Measurements from ENCODE around the gene DUSP6.
"Not testable (repeated sequence)": the region's sequence is repeated elsewhere in the genome, so short reads cannot be mapped to it uniquely, and the experiment has no call there.

The DUSP6 gene

GRCh38 chr12:89351489-89352241 lies 636 bp downstream of the DUSP6 start:
- peak; percentile 64 for DNase-seq

GRCh38 chr12:89350630-89351488 lies 1.4 kb downstream of the DUSP6 start:
- no peak for DNase-seq

GRCh38 chr12:89350260-89350629 lies 2.1 kb downstream of the DUSP6 start:
- no peak for DNase-seq

- peak; percentile 57 for DNase-seq
Observed at GRCh38 chr12:89349814-89350213, 2.5 kb downstream of the DUSP6 start.

- no peak for DNase-seq
Observed at GRCh38 chr12:89348894-89349699, 3.2 kb downstream of the DUSP6 start.

GRCh38 chr12:89347325-89347829 lies 4.9 kb downstream of the DUSP6 start:
- DNase-seq = no peak

GRCh38 chr12:89346741-89347324 lies 5.5 kb downstream of the DUSP6 start:
- no peak for DNase-seq

- DNase-seq = no peak
Observed at GRCh38 chr12:89345830-89346740, 6.2 kb downstream of the DUSP6 start.

GRCh38 chr12:89345376-89345775 lies 6.9 kb downstream of the DUSP6 start:
- no peak for DNase-seq

- DNase-seq = no peak
Observed at GRCh38 chr12:89344862-89345202, 7.5 kb downstream of the DUSP6 start.

GRCh38 chr12:89344043-89344861 lies 8.0 kb downstream of the DUSP6 start:
- DNase-seq = no peak

- no peak for DNase-seq
Observed at GRCh38 chr12:89343127-89343526, 9.2 kb downstream of the DUSP6 start.

GRCh38 chr12:89340861-89341260 lies 11.4 kb downstream of the DUSP6 start:
- DNase-seq = no peak

GRCh38 chr12:89339526-89339925 lies 12.8 kb downstream of the DUSP6 start:
- no peak for DNase-seq

GRCh38 chr12:89337136-89337535 lies 15.2 kb downstream of the DUSP6 start:
- DNase-seq = not testable (repeated sequence)

- DNase-seq = no peak
Observed at GRCh38 chr12:89335452-89336244, 16.7 kb downstream of the DUSP6 start.

GRCh38 chr12:89334548-89335169 lies 17.6 kb downstream of the DUSP6 start:
- DNase-seq = no peak

- DNase-seq = no peak
Observed at GRCh38 chr12:89333564-89334252, 18.6 kb downstream of the DUSP6 start.

Measured in left hindlimb (tissue), 1 donor.